GM21576 (cell line): Measurements from ENCODE around the gene TRIM54.
"Not testable (repeated sequence)": the region's sequence is repeated elsewhere in the genome, so short reads cannot be mapped to it uniquely, and the experiment has no call there.

ENCODE experiments used
- ATAC-seq: cut with Tn5 transposase; IDR thresholded peaks from one replicate; pipeline ENCODE4 v1.9.1; 2021; ENCODE audit warnings: mild to moderate bottlenecking, moderate library complexity; ENCODE audit not compliant: unreplicated experiment

Gene TRIM54

GRCh38 chr2:27281442-27281841 is 787 bp upstream of the TRIM54 start:
- ATAC-seq = no peak

- ATAC-seq = no peak
Measured at GRCh38 chr2:27282892-27283291, 663 bp downstream of the TRIM54 start.

DNA sequence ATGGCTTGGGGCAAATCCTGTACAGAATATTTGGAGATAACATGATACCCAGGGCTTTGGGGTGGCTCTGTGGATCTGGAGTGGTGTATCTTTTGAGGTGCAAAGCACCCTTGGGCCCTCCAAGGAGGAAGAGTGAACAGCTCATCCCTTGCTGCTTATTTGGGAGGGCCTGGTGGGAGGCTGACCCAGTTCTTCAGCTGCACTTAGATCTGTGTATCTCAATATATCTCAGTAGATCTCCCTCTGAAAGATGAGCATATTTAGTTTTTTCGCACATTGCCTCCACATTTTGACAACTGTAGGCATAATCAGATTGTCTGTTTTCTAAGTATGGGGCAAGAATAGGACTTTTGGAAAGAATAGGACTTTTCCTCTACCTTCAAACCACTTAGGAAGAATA is 2.8 kb downstream of the TRIM54 start:
- ATAC-seq = no peak

GRCh38 chr2:27285481-27285880 is 3.3 kb downstream of the TRIM54 start:
- no peak for ATAC-seq

GRCh38 chr2:27288610-27289009 is 6.4 kb downstream of the TRIM54 start:
- ATAC-seq = no peak

DNA sequence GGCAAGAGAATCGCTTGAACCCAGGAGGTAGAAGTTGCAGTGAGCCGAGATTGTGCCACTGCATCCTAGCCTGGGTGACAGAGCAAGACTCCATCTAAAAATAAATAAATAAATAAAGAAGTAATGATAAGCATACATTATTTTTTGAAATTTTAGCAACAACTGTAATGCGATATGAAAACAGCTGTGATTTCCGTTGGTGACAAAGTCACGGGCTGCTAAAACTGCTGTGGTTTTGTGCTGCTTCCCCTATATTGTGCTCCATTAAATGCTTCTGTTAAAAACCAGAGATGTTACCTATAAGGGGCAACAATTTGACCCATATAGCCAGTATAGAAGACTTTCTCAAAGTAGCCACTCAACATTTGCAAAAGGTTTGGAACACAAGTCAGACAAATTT is 8.3 kb downstream of the TRIM54 start:
- no peak for ATAC-seq

DNA sequence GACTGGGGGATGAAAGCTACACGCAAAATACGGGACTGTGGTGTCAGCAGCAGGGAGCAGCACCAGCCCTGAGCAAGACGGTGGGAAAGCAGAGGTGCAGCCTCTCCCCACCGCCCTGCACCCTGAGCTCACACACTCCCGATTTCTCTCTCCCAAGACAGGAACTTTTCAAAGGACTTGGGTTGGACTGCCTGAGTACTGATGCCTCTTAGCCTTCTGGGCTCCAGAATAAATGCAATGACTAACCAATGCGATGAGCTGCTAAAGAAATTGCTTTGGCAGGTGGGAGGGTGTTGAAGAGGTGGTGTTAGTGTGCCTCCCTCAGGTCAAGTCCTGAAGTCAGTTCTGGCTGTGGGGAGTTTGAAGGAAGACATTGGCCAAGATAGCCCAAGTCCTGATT is 9.6 kb downstream of the TRIM54 start:
- ATAC-seq = no peak

- ATAC-seq = no peak
Measured at GRCh38 chr2:27294928-27295327, 12.7 kb downstream of the TRIM54 start.

DNA sequence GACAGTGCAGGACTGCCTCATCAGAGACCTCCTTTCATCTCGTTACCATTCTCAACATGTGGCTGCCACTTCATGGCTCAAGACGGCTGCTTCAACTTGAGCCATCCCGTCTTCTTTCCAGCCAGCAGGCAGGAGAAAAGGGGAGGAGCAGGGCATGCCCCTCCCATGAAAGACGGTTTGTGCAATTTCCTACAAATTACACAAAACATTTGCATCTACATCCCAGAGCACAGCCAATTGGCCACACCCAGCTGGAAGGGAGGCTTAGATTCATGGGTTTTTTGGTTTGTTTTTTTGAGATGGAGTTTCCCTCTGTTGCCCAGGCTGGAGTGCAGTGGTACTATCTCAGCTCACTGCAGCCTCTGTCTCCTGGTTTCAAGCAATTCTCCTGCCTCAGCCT is 14.3 kb downstream of the TRIM54 start:
- no peak for ATAC-seq

DNA sequence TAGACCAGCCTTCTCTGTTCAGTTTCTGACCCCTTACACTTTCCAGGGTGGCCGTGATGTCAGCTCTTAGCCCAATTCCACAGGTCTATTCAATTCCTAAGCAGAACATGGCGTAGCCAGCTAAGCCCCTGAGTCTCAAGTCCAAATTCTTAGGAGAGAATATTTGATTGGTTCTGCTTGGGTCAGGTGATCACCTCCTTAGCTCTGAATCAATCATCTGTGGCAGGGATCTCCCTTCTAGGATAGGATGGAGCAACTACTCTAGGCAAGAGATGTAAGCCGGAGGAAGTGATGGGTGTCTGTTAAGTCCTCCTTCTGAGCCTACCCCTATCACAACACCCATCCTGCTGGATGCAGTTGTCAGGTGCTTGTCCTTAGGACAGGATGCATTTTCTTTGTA is 15.0 kb downstream of the TRIM54 start:
- ATAC-seq = no peak

DNA sequence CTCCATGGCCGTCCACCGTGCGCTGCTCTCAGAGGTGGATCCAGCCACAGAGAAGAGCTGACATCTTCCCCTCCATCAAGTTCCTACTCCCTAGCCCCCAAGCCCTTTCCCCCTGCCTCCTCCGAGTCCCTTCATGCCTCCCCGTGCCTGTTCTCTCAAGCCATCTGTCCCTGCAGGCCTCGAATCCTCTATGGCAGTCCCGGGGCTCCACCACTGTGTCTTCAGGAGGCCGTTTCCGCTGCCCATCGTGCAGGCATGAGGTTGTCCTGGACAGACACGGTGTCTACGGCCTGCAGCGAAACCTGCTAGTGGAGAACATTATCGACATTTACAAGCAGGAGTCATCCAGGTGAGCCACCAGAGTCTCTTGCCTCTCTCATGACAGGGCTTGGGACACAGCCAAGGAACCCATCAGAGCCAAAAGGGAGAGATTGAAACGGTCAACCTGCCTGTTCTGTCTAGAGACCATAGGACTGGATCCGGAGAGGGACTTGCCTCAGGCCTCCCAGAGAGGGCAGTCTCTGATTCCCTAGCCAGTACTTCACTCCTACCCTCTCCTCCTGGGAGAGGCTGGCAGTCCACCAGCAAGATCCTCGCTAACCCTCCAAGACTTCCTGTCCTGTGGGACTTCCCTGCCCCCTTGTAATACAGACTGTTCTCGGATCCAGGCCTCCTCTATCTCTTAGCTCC is 16.3 kb downstream of the TRIM54 start:
- no peak for ATAC-seq

DNA sequence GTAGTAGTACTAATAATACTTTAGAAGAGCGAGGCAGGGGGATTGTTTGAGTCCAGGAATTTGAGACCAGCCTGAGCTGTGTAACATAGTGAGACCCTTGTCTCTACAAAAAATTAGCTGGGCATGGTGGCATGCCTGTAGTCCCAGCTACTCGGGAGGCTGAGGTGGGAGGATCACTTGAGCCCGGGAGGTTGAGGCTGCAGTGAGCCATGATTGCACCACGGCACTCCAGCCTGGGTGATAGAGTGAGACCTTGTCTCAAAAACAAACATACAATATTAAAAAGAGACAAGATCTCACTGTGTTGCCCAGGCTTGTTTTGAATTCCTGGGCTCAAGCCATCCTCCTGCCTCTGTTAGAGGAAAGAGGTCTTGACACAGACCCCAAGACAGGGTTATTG is 18.4 kb downstream of the TRIM54 start:
- not testable (repeated sequence) for ATAC-seq

DNA sequence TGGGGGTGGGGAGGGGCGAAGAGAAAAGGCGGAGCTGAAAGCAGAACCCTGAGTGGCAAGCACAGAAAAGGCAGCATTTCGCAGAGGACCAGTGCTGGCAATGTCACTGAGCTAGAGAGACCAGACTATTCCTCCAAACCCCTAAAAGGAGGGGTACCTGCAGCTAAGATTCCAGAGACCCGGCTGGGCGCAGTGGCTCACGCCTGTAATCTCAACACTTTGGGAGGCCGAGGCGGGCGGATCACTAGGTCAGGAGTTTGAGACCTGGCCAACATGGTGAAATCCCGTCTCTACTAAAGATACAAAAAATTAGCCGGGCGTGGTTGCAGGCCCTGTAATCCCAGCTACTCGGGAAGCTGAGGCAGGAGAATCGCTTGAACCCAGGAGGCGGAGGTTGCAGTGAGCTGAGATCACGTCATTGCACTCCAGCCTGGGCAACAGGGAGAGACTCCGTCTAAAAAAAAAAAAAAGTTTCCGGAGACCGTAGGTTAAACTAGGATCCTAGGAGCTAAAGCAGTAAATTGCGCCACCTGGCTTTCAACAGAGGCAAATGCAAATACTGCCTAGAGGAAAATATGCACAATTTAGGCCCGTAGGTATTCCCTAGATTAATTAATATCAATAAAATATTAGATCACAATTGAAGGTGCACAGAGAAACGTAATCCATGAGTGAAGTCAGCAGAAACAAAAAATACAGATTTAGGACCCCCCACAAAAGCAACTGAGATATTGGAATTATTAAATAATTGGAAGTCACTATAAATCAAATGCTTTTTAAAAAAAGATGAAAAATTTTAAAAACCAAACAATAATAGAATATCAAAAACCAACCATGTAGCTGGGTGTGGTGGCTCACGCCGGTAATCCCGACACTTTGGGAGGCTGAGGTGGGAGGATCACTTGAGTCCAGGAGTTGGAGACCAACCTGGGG is 21.1 kb downstream of the TRIM54 start:
- ATAC-seq = no peak

- ATAC-seq = no peak
Measured at GRCh38 chr2:27304488-27305240, 22.4 kb downstream of the TRIM54 start.

DNA sequence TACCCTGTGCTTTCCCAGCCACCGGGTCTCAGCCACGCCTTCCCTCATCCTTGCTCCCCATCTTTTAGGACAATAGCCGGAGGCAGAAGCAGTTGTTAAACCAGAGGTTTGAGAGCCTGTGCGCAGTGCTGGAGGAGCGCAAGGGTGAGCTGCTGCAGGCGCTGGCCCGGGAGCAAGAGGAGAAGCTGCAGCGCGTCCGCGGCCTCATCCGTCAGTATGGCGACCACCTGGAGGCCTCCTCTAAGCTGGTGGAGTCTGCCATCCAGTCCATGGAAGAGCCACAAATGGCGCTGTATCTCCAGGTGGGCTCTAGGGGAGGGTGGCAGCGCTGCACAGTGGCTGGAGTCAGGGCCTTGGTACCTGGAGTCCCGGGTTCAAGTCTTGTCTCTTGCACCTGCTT is 23.3 kb downstream of the TRIM54 start:
- ATAC-seq = no peak

DNA sequence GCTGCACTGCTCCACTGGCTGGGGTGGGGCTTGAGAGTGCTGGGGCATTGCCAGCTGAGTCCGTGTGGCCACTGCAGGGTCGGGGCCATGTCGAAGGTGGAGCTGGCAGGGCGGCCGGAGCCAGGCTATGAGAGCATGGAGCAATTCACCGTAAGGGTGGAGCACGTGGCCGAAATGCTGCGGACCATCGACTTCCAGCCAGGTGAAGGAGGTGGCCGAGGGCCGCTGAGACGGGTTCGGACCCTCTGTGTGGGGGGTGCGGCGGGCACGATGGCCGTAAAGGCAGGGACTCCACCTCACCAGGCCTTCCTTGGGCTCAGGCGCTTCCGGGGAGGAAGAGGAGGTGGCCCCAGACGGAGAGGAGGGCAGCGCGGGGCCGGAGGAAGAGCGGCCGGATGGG is 23.9 kb downstream of the TRIM54 start:
- ATAC-seq = no peak

GRCh38 chr2:27306573-27307286 is 24.5 kb downstream of the TRIM54 start:
- ATAC-seq = no peak

- no peak for ATAC-seq
Measured at GRCh38 chr2:27307287-27307544, 25.0 kb downstream of the TRIM54 start.

DNA sequence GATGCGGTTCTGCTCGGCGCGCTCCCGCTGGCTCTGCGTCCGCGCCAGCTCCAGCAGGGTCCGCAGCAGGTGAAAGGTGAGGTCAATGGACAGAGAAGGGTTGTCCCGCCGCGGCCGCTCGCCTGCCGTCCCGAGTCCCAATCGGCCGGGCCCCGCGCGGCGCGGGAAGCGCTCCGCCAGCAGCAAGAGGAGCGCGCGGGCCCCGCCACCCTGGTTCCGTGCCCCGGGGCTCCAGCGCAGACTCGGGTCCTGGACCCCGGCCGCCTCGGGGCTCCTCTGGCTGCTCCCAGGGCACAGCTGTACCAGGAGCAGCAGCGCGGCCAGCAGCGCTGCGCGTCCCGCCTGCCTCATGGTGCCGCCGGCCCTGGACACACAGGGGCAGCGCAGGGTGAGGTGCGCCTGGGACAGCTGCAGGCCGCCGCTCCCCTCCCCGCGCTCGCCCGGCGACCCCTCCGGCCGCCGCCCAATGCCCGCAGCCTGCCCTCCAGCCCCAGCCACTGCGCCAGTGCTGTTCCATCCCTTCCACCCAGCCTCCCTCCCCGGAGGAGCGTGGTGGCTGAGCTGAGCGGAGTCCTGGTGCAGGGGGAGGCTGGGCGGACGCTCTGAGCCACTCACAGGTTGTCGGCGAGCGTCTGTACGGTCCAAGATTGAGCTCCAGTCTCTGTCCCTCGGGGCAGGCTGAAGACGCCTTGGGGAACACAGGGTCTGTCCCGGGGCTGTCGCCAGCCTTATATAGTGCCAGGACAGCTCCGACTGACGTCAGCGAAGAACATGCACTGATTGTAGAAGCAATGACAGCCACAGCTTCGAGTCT is 25.5 kb downstream of the TRIM54 start:
- no peak for ATAC-seq

- no peak for ATAC-seq
Measured at GRCh38 chr2:27308359-27308881, 26.2 kb downstream of the TRIM54 start, which contains the start of gene UCN. UCN (minus strand) TSS chr2:27308445; CDS start chr2:27307895, 550 bp downstream.
